Measurements from ENCODE around the gene CTNS.

DNA sequence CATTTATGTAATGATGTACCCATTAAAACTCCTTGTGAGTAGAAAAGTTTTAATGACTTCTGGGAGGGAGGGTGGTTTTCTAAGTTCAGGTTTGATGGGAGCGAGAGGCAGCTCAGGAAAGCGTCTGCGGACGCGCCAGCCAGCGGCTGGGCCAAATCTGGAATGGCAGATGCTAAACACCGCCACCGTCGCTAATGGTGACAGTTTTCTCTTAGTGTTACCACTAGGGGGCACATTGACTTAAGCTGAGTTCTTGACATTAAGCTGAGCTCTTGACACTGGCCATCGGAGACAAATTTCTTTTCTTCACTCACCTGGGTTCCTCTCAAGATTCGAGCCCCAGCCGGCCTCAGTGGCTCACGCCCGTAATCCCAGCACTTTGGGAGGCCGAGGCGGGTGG lies 34.1 kb upstream of the CTNS start:
- TF ChIP-seq CTCF (IDR thresholded peaks at IDR 0.05) = peak; percentile 27 to 40 (median 32)
- TF ChIP-seq POLR2A (IDR thresholded peaks at IDR 0.05) = no peak

All from transverse colon (tissue), 3 donors.